ENCODE results near the gene TREX2. TPM values are rescaled to one million over a fixed set of nuclear protein-coding genes. Genes with fewer than 3 reads are reported as not detected.
A peak's percentile ranks its signal among the peaks of the same experiment; 100 is the strongest.

TREX2 gene
- total and polyA plus RNA-seq, 9 donors = 0.20 to 1.3 (median 0.60) TPM

GRCh38 chrX:153465691-153466380, 20.0 kb upstream of the TREX2 start:
- Histone ChIP-seq H3K9me3 (replicated peaks; ENCODE audit: control insufficient read depth, low read depth, low read length) (no peaks in the 10 kb centered on the region), H3K4me3 (ENCODE audit: low read length) (no peak overlapping the region), H3K36me3 (ENCODE audit: control insufficient read depth, insufficient read depth, low read length) (peaks cover 14% of the 10 kb centered on the region), H3K27me3 (ENCODE audit: control insufficient read depth, insufficient read depth, low read length) (no peaks in the 10 kb centered on the region), H3K4me1 (ENCODE audit: control insufficient read depth, insufficient read depth, low read length) (peaks cover 33% of the 10 kb centered on the region), H3K27ac (ENCODE audit: low read length) (no peak overlapping the region)
- no peak for DNase-seq
- 83% methylated on average over 16 of the region's 19 CpGs for WGBS (ENCODE audit: insufficient coverage)

- Histone ChIP-seq H3K36me3 (ENCODE audit: control insufficient read depth, insufficient read depth, low read length) (peaks cover 14% of the 10 kb centered on the region), H3K9me3 (replicated peaks; ENCODE audit: control insufficient read depth, low read depth, low read length) (no peaks in the 10 kb centered on the region), H3K27ac (ENCODE audit: low read length) (no peak overlapping the region), H3K4me3 (ENCODE audit: low read length) (no peak overlapping the region), H3K27me3 (ENCODE audit: control insufficient read depth, insufficient read depth, low read length) (no peaks in the 10 kb centered on the region), H3K4me1 (ENCODE audit: control insufficient read depth, insufficient read depth, low read length) (peaks cover 40% of the 10 kb centered on the region)
- DNase-seq = no peak
- WGBS (ENCODE audit: insufficient coverage) = 74% methylated on average over 2 of the region's 5 CpGs
Measured at GRCh38 chrX:153464116-153464515, 18.3 kb upstream of the TREX2 start.

- 74% methylated on average over 12 of the region's 12 CpGs for whole genome bisulfite sequencing (ENCODE audit: insufficient coverage)
- no peaks in the 10 kb centered on the region for H3K9me3 ChIP-seq (replicated peaks; ENCODE audit: control insufficient read depth, low read depth, low read length)
- H3K4me1 ChIP-seq (ENCODE audit: control insufficient read depth, insufficient read depth, low read length) = peaks cover 39% of the 10 kb centered on the region
- H3K4me3 ChIP-seq (ENCODE audit: low read length) = no peak overlapping the region
- peaks cover 2% of the 10 kb centered on the region for H3K27me3 ChIP-seq (ENCODE audit: control insufficient read depth, insufficient read depth, low read length)
- no peak overlapping the region for H3K27ac ChIP-seq (ENCODE audit: low read length)
- DNase-seq = no peak
- H3K36me3 ChIP-seq (ENCODE audit: control insufficient read depth, insufficient read depth, low read length) = peaks cover 11% of the 10 kb centered on the region
Measured at GRCh38 chrX:153463556-153463955, 17.7 kb upstream of the TREX2 start.

- no peak for DNase-seq
Measured at GRCh38 chrX:153463031-153463430, 17.2 kb upstream of the TREX2 start.

GRCh38 chrX:153462291-153462690, 16.4 kb upstream of the TREX2 start:
- H3K36me3 ChIP-seq (ENCODE audit: control insufficient read depth, insufficient read depth, low read length) = peaks cover 8% of the 10 kb centered on the region
- no peak overlapping the region for H3K4me3 ChIP-seq (ENCODE audit: low read length)
- peaks cover 39% of the 10 kb centered on the region for H3K4me1 ChIP-seq (ENCODE audit: control insufficient read depth, insufficient read depth, low read length)
- peaks cover 2% of the 10 kb centered on the region for H3K27me3 ChIP-seq (ENCODE audit: control insufficient read depth, insufficient read depth, low read length)
- H3K9me3 ChIP-seq (replicated peaks; ENCODE audit: control insufficient read depth, low read depth, low read length) = no peaks in the 10 kb centered on the region
- no peak overlapping the region for H3K27ac ChIP-seq (ENCODE audit: low read length)
- WGBS (ENCODE audit: insufficient coverage) = 86% methylated on average over 10 of the region's 10 CpGs
- DNase-seq = no peak

More at GRCh38 chrX:153463031-153463430, 17.2 kb upstream of the TREX2 start:
- H3K27me3 ChIP-seq (ENCODE audit: control insufficient read depth, insufficient read depth, low read length) = peaks cover 2% of the 10 kb centered on the region
- peaks cover 8% of the 10 kb centered on the region for H3K36me3 ChIP-seq (ENCODE audit: control insufficient read depth, insufficient read depth, low read length)
- H3K4me1 ChIP-seq (ENCODE audit: control insufficient read depth, insufficient read depth, low read length) = peaks cover 39% of the 10 kb centered on the region
- no peaks in the 10 kb centered on the region for H3K9me3 ChIP-seq (replicated peaks; ENCODE audit: control insufficient read depth, low read depth, low read length)
- 67% methylated on average over 1 of the region's 6 CpGs for WGBS (ENCODE audit: insufficient coverage)
- H3K27ac ChIP-seq (ENCODE audit: low read length) = no peak overlapping the region
- no peak overlapping the region for H3K4me3 ChIP-seq (ENCODE audit: low read length)

- peaks cover 51% of the 10 kb centered on the region for H3K4me1 ChIP-seq (ENCODE audit: control insufficient read depth, insufficient read depth, low read length)
- DNase-seq = peak; percentile 64
- no peak overlapping the region for H3K4me3 ChIP-seq (ENCODE audit: low read length)
- no peaks in the 10 kb centered on the region for H3K9me3 ChIP-seq (replicated peaks; ENCODE audit: control insufficient read depth, low read depth, low read length)
- 42% methylated on average over 4 of the region's 7 CpGs for WGBS (ENCODE audit: insufficient coverage)
- H3K27me3 ChIP-seq (ENCODE audit: control insufficient read depth, insufficient read depth, low read length) = peaks cover 2% of the 10 kb centered on the region
- peak overlapping the region; percentile 37 for H3K27ac ChIP-seq (ENCODE audit: low read length)
- H3K36me3 ChIP-seq (ENCODE audit: control insufficient read depth, insufficient read depth, low read length) = peaks cover 8% of the 10 kb centered on the region
Measured at GRCh38 chrX:153460826-153461225, 15.0 kb upstream of the TREX2 start.

GRCh38 chrX:153459986-153460385, 14.1 kb upstream of the TREX2 start:
- Histone ChIP-seq H3K4me3 (ENCODE audit: low read length) (no peak overlapping the region), H3K27ac (ENCODE audit: low read length) (peak overlapping the region; percentile 57), H3K36me3 (ENCODE audit: control insufficient read depth, insufficient read depth, low read length) (peaks cover 12% of the 10 kb centered on the region), H3K27me3 (ENCODE audit: control insufficient read depth, insufficient read depth, low read length) (peaks cover 2% of the 10 kb centered on the region), H3K4me1 (ENCODE audit: control insufficient read depth, insufficient read depth, low read length) (peaks cover 60% of the 10 kb centered on the region), H3K9me3 (replicated peaks; ENCODE audit: control insufficient read depth, low read depth, low read length) (no peaks in the 10 kb centered on the region)
- DNase-seq = peak; percentile 61
- WGBS (ENCODE audit: insufficient coverage) = 88% methylated on average over 3 of the region's 4 CpGs

- WGBS (ENCODE audit: insufficient coverage) = 88% methylated on average over 2 of the region's 4 CpGs
- H3K9me3 ChIP-seq (replicated peaks; ENCODE audit: control insufficient read depth, low read depth, low read length) = no peaks in the 10 kb centered on the region
- peak; percentile 63 for DNase-seq
- H3K27ac ChIP-seq (ENCODE audit: low read length) = peak overlapping the region; percentile 76
- peaks cover 15% of the 10 kb centered on the region for H3K36me3 ChIP-seq (ENCODE audit: control insufficient read depth, insufficient read depth, low read length)
- no peak overlapping the region for H3K4me3 ChIP-seq (ENCODE audit: low read length)
- H3K27me3 ChIP-seq (ENCODE audit: control insufficient read depth, insufficient read depth, low read length) = peaks cover 2% of the 10 kb centered on the region
- peaks cover 70% of the 10 kb centered on the region for H3K4me1 ChIP-seq (ENCODE audit: control insufficient read depth, insufficient read depth, low read length)
Measured at GRCh38 chrX:153458476-153458875, 12.6 kb upstream of the TREX2 start.

GRCh38 chrX:153457827-153458466, 12.1 kb upstream of the TREX2 start:
- 83% methylated on average over 12 of the region's 17 CpGs for WGBS (ENCODE audit: insufficient coverage)

GRCh38 chrX:153457136-153457825, 11.4 kb upstream of the TREX2 start:
- DNase-seq = no peak
- Histone ChIP-seq H3K27ac (ENCODE audit: low read length) (peak overlapping the region; percentile 69), H3K4me3 (ENCODE audit: low read length) (no peak overlapping the region), H3K27me3 (ENCODE audit: control insufficient read depth, insufficient read depth, low read length) (peaks cover 2% of the 10 kb centered on the region), H3K4me1 (ENCODE audit: control insufficient read depth, insufficient read depth, low read length) (peaks cover 70% of the 10 kb centered on the region), H3K9me3 (replicated peaks; ENCODE audit: control insufficient read depth, low read depth, low read length) (no peaks in the 10 kb centered on the region), H3K36me3 (ENCODE audit: control insufficient read depth, insufficient read depth, low read length) (peaks cover 16% of the 10 kb centered on the region)
- WGBS (ENCODE audit: insufficient coverage) = 78% methylated on average over 16 of the region's 18 CpGs

More at GRCh38 chrX:153457827-153458466, 12.1 kb upstream of the TREX2 start:
- Histone ChIP-seq H3K4me1 (ENCODE audit: control insufficient read depth, insufficient read depth, low read length) (peaks cover 70% of the 10 kb centered on the region), H3K4me3 (ENCODE audit: low read length) (no peak overlapping the region), H3K27ac (ENCODE audit: low read length) (peak overlapping the region; percentile 69), H3K9me3 (replicated peaks; ENCODE audit: control insufficient read depth, low read depth, low read length) (no peaks in the 10 kb centered on the region), H3K27me3 (ENCODE audit: control insufficient read depth, insufficient read depth, low read length) (peaks cover 2% of the 10 kb centered on the region), H3K36me3 (ENCODE audit: control insufficient read depth, insufficient read depth, low read length) (peaks cover 16% of the 10 kb centered on the region)
- DNase-seq = no peak

All from muscle of leg (tissue), 11 donors.